Fibroblast of the conjunctiva (primary cell): Measurements from ENCODE around the gene FRMD6.
A peak's percentile ranks its signal among the peaks of the same experiment; 100 is the strongest.
"Not testable (repeated sequence)": the region's sequence is repeated elsewhere in the genome, so short reads cannot be mapped to it uniquely, and the experiment has no call there.

Experiments used
- DNase-seq: peaks from one replicate; pipeline ENCODE4 v3.0.0-alpha.2; 2010; ENCODE audit warnings: low read depth

FRMD6 gene

GRCh38 chr14:51725061-51725460 is 73.4 kb downstream of the FRMD6 start:
- no peak for DNase-seq

GRCh38 chr14:51726166-51726899 is 74.6 kb downstream of the FRMD6 start:
- DNase-seq: no peak

- no peak for DNase-seq
Observed at GRCh38 chr14:51727526-51727925, 75.8 kb downstream of the FRMD6 start.

GRCh38 chr14:51730098-51730497 is 78.4 kb downstream of the FRMD6 start:
- no peak for DNase-seq

- no peak for DNase-seq
Observed at GRCh38 chr14:51730684-51731083, 79.0 kb downstream of the FRMD6 start.

- no peak for DNase-seq
Observed at GRCh38 chr14:51732494-51733112, 80.9 kb downstream of the FRMD6 start.

- DNase-seq: no peak
Observed at GRCh38 chr14:51733147-51733546, 81.4 kb downstream of the FRMD6 start.

- no peak for DNase-seq
Observed at GRCh38 chr14:51735851-51736250, 84.1 kb downstream of the FRMD6 start.

- no peak for DNase-seq
Observed at GRCh38 chr14:51738754-51739153, 87.0 kb downstream of the FRMD6 start.

GRCh38 chr14:51743588-51744000 is 91.9 kb downstream of the FRMD6 start:
- no peak for DNase-seq

- DNase-seq: no peak
Observed at GRCh38 chr14:51744372-51745130, 92.8 kb downstream of the FRMD6 start.

- DNase-seq: not testable (repeated sequence)
Observed at GRCh38 chr14:51746823-51747222, 95.1 kb downstream of the FRMD6 start.

- DNase-seq: no peak
Observed at GRCh38 chr14:51750542-51750941, 98.8 kb downstream of the FRMD6 start.

- not testable (repeated sequence) for DNase-seq
Observed at GRCh38 chr14:51751611-51752345, 100.1 kb downstream of the FRMD6 start.

GRCh38 chr14:51757756-51758155 is 106.0 kb downstream of the FRMD6 start:
- DNase-seq: not testable (repeated sequence)

- DNase-seq: no peak
Observed at GRCh38 chr14:51759950-51760349, 108.2 kb downstream of the FRMD6 start.

GRCh38 chr14:51765726-51766125 is 114.0 kb downstream of the FRMD6 start:
- DNase-seq: not testable (repeated sequence)

GRCh38 chr14:51766586-51766985 is 114.9 kb downstream of the FRMD6 start:
- DNase-seq: not testable (repeated sequence)

GRCh38 chr14:51769261-51769660 is 117.6 kb downstream of the FRMD6 start:
- not testable (repeated sequence) for DNase-seq

- no peak for DNase-seq
Observed at GRCh38 chr14:51774209-51774608, 122.5 kb downstream of the FRMD6 start.

- peak; percentile 71 for DNase-seq
Observed at GRCh38 chr14:51776102-51776894, 124.6 kb downstream of the FRMD6 start.
